GM10847 (cell line): ENCODE data around the gene ALK.

ENCODE experiments used
- POLR2A ChIP-seq: IDR thresholded peaks from 2 replicates; pipeline ENCODE4 v1.6.1; 2011; ENCODE audit not compliant: insufficient read length; ENCODE audit errors: extremely low read depth

Gene ALK

DNA sequence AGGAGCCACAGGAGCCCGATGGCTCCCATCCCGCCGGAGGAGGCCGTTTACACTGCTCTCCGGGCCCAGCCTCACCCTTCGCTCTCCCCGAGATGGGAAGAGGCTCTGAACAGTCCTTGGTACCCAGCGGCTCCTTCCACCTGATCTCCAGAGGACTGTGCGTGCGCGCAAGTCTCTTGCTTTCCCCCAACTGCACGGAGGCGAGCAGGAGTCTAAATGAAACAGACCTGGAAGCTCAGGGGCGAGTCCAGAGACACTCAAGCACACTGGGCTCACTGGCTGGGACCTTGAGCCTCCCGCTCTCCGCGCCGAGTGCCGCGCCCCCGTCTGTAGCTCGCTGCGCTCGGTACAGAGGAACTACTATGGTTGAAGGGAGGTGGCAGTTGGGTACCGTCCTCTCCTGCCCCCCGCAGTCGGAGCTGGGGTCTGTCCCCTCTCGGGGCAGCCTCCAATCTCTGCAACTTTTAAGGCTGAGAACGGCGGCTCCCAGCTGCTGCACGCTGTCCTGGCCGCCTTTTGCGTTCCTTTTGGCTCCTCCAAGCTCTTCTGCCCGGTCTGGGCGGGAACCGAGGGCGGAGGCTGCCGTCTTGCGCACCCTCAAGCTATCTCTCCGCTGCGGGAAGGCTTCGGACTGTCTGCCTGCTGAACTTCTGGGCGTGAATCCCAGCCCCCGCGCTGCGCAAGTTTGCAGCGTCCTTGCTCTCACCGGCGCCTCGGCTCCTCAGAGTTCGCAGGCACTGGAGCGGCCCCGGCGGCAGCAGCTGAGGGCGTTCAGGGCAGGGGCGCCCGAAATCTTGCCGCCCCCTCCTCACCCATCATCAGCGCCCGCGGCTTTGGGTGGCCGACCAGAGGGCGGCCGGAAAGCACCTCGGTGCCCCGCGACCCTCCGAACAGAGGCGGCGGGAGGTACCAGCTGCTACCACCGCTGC, 491 bp downstream of the ALK start:
- TF ChIP-seq POLR2A, result no peak

DNA sequence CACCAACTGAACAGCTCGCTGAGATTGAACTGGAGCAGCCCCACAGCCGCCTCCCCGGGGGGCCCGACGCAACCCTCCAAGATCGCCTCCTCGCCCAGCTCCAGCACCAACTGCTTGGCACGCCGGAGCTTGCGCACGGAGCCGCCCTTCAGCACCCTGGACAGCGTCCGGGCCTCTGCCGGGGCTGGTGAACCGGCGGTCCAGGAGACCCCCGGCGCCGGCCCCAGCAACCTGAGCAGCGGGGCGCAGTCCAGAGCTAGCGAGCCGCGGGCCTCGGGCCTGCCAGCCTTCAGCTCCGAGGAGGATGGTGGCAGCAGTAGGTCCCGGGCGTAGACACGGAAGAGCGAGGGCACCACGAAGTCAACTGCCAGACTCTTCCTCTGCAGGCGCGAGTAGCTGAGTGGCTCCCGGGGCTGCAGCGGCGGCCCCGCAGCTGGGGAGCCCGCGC, 1.2 kb downstream of the ALK start:
- no peak for TF ChIP-seq POLR2A

DNA sequence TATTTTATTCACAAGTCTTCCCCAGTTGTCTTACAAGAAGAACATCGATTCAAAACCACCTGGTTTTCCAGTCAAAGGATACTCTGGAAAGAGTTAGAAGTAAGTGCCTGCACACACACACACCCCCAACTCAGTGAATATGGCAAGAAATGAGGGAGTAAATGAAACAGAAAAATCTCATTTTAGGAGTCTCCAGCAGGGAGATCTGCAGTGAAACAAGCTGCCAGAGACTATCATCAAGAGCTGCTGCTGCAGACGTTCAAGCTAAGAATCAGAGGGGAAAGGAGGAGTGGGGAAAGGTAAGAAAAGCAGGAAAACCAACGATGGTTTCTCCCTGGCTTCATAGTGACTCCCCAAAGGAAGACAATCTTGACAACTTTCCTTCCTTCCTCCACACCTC, 2.4 kb downstream of the ALK start:
- no peak for TF ChIP-seq POLR2A

DNA sequence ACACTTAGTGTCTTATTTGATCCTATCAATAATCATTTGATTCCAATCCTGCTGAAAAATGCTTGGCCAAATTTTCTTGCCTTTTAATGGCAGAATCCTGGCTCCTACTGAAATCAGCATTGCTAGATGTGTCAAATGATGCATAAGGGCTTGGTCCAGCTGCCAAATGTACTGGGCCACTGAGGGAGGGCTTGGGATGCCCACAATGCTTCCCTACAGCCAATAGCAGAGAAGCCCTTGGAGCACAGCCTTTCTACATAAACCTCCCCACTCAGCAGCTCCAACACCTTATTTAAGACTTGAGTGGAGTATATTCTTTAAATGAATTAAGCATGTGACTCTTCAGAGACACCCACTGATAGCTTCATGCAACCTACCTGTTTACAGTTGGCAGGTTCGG, 3.6 kb downstream of the ALK start:
- no peak for TF ChIP-seq POLR2A

DNA sequence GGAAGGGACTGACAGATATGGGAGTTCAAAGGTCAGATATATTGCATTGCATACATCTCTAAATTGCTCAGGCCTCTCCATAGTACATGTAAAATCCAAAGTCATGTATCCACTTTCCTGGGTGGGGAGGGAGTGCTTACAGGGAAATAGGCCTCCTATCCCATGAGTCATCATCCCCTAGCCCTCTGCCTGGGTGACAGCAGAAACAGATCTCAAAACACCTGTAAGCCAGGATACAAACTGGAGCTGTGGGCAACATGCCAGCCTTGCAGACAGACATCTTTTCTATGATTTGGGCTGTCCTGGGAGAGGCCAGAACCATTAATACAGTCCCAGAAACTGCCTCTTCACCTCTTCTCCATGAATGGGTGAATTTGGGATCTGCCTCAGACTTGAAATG, 4.8 kb downstream of the ALK start:
- TF ChIP-seq POLR2A, result no peak

DNA sequence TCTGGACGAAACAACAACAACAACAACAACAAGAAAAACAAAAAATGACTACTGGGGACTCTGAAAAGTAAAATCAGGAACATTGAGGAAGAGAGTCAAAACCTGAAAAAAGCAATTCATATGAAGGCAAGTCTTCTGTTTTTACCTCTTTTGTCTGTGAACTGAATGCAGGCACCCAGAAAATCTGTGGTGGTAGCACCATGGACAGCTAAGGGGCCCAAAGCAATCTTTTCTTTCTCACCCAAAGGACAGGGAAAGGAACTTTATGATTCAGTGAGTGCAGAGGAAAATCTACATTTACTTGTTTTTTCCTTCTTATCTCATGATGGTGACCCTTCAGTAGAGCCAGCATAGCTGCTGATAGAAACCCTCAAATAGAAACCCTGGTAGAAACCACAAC, 10.4 kb downstream of the ALK start:
- no peak for TF ChIP-seq POLR2A

DNA sequence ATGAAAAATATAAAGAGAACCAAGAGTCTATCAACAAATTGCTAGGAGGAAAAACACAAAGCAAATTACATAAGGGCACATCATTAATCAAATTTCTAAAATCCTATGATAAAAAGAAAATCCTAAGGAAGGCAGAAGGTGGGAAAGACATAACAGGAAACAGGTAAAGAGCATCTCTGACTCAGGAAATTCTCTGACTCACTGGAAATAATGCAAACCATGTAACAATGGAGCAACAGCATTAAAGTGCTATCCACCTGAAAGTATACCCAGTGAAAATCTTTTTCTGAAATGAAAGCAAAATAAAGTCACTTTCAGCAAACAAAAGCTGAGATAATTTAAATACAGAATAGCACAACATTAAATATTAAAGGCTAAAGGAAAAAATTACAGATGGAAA, 10.9 kb downstream of the ALK start:
- TF ChIP-seq POLR2A, result no peak

DNA sequence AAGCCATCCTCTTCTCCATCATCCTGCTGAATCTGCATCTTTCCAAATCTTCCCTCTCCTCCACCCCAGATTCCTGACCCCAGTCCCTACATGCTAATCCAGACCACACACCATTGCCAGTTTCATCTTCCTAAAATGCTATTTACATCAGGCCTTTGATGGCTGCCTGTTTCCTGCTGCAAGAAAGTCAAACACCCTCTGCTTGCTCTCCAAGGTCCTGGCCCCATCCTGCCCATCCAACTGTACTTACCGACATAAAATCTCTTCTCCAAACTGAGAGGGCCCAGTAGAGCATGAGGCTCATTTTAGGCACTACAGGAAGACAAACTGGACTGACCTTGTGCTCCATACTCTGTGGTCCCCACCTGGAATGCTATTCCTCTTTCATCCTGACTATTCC, 19.0 kb downstream of the ALK start:
- TF ChIP-seq POLR2A, result no peak

DNA sequence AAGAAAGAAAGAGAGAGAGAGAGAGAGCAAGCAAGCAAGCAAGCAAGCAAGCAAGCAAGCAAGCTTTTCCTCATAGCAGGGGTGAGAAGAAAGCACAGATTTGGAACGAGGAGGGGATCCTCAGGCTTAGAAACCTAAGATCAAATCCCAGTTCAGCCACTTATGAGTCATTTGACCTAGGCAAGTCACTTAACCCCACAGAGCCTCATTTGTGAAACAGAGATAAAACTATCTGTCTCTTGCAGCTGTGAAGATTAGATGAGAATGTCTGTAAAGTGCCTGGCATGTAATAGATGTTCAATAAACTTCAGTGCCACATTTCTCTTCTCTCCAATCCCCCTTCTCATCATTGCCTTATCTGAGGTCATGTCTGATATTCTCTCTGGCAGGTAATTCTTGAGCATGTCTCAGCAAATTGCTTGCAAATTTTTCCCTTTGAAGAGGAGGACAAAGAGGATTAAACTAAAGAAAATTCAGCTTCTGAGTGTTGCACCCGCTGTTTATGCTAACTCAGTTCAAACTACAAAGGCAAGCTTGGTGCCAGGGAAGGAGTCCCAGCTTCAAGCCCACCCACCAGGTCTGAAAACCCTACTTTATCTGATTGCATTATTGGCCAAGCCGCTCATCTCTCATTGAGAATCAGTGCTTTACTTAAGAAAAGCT, 20.3 kb downstream of the ALK start:
- TF ChIP-seq POLR2A, result no peak

DNA sequence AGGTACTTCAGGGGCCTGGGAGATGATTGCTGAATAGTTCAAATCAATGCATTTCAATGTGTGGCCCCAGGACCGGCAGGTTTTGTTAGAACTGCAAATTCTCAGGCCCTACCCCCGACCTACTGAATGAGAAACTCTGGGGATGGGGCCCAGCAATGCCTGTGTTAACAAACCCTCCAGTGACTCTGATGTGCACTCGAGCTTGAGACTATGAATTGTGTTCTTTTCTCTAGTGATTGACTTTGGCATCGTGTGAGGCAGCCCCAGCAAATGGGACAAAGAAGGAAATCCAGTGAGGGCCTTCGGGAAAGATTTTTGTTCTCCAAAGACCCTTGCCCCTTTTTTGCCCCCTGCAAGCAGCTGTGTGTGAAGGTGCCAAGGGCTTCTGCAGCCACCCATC, 22.4 kb downstream of the ALK start:
- TF ChIP-seq POLR2A, result no peak

DNA sequence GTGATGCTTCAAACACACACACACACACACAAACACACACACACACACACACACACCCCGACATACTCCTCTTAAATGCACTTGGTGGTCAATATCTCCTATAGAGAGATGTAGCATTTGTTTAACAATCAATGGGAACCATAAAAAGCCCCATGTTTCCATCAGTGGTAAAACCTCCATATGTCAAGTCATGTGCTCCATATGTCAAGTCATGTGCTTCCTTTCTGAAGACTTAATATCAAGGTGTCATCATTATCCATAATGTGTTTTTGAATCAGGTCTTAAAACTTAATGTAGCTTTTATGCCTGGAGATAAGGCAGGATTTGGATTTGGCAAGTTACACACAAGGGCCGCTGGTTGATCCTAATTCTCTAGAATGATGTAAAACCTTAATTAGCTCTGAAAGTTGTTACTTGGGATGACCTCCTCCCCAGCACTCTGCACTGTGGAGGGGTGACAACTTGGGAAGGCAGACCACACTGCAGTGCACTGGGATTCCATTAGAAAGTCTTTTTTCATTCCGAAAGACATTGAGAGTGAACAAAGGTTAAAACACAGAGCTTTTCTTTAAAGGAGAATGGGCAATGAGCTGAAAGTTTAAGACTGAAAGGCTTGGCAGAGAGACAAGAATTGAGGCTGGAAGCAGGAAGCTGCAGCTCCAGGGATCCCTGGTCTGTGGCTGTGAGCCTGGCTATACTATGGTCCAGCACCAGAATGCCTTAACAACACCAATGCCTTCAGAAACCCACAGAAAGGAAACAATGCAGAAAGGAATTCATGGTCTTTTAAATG, 26.4 kb downstream of the ALK start:
- TF ChIP-seq POLR2A, result no peak

DNA sequence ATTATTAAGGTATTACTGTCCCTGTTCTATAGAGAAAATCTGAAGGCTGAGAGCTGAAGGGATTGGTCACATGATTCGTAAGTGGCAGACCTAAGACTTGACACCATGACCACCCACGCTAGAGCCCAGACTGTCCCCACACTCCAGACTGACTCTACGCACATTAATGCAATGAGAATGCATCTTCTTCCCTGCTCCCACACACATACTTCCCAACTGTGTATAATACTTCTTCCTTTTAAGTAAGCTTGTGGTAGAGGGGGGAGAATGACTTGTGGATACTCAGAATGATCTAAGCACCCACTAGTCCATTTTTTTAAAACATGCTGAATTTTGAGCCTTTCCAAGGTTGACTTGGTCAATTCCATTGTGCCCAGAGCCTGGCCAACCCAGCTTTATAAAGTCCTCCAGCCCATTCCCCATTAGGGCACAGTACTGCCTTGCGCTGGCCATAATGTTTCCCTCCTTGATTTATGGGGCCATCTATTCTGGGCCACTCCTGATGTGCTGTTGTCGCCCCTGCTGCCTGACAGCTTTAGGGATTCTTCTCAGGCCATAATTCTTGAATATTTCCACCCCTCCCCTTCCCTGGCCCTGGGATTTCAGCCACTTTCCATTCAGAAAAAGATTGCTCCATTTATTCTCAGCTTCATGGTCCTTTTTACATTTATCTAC, 28.7 kb downstream of the ALK start:
- no peak for TF ChIP-seq POLR2A

DNA sequence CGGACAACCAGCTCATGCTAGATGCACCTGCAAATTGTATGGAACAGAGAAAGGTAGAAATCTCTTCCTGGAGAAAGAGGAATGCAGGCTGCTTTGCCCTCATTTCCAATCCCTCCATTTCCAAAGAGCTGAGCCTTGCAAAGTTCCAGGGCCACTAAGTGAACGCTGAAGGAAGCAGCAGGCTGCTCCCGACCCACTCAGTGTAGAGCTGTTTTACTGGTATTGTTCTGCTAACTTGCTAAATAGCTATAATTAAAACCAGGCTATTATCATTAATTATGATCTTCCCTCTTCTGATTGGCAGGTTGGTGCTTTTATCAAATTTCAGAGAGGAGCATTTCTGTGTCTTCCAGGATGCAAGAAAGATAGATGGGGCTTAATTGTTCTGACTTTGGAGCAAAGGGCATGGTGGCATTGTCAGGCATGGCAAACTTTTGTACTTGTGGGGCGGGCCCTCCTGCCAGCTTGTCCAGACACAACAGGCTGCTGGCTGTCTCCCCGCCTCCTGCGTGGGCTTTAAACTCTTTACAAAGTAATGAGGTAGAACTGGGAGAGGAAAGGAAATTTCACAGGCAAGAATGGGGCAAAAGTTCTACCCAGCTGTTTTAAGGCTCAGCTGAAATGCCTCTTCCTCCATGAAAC, 40.2 kb downstream of the ALK start:
- no peak for TF ChIP-seq POLR2A

DNA sequence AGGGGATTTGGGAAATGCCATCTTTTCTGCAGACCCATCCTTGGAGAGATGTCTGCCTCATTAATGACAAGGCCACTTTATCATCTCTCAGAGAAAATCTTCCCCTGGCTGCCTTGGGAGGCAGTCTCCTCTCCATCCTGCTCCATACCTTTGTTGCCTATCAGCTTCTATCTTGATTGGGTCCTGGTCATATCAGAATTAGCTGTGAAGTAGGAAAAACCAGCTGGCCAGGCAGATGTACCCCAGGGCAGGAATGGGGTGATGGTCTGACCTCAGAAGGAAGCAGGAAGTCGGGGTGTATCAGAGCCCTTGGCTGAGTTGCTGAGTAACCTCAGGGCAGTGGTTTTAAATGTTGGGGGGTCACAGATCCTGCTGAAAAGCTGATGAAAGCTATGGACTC, 41.3 kb downstream of the ALK start:
- TF ChIP-seq POLR2A, result no peak

DNA sequence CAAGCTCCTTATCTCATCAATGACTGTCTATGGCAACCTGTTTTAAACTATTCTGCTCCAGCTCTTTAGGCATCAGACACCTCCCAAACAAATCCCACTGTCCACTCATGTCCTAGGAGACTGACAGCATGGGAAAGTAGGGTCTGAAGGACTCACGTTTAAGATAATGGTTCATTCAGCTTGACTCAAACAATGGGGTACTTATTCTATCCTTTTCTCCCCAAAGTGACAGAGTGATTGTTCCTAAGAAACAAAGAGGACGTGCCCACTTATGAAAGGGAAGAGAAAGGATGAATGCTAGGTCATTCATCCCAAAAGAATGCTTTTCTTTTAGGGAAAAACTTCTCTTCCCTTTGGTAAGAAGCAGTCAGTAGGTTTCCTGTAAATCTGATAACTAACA, 41.9 kb downstream of the ALK start:
- no peak for TF ChIP-seq POLR2A
